Activated B cell treated with CpG ODN at 0.5 μM for 24 hours (primary cell): ENCODE results near the gene XIRP2. TPM values are rescaled to one million over a fixed set of nuclear protein-coding genes. Genes with fewer than 3 reads are reported as not detected.

Experiments
- ATAC-seq: fragments of 200-7000 bp; cut with Tn5 transposase; one replicate; pipeline ENCODE4 v1.10.0; 2021; ENCODE audit warnings: low read depth, mild to moderate bottlenecking, moderate library complexity
- CTCF ChIA-PET: fragments of 350-600 bp; sonication (Branson Sonifier 250); formaldehyde crosslinking; loops from one replicate; lab custom pipeline; 2021; ENCODE audit warnings: antibody characterized with exemption; lab: Charles Lee
- POLR2A ChIA-PET: fragments of 350-600 bp; sonication (Branson Sonifier 250); formaldehyde crosslinking; loops from one replicate; lab custom pipeline; 2021; ENCODE audit warnings: antibody characterized with exemption; lab: Charles Lee
- DNase-seq: peaks from one replicate; pipeline ENCODE4 v3.0.0; 2022
- H3K27ac Mint-ChIP-seq: one replicate; pipeline ENCODE4 v1.8.0; 2020; ENCODE audit warnings: mixed read lengths
- H3K27me3 Mint-ChIP-seq: one replicate; pipeline ENCODE4 v1.8.0; 2021; ENCODE audit warnings: mixed read lengths
- H3K36me3 Mint-ChIP-seq: one replicate; pipeline ENCODE4 v1.8.0; 2021; ENCODE audit warnings: low read depth, mixed read lengths
- H3K4me1 Mint-ChIP-seq: one replicate; pipeline ENCODE4 v1.8.0; 2021; ENCODE audit warnings: mixed read lengths
- H3K4me3 Mint-ChIP-seq: one replicate; pipeline ENCODE4 v1.8.0; 2020; ENCODE audit warnings: mild to moderate bottlenecking, mixed read lengths
- H3K9me3 Mint-ChIP-seq: one replicate; pipeline ENCODE4 v1.8.0; 2020; ENCODE audit warnings: mixed read lengths
- intact Hi-C: fragments of 100-400 bp; cut with micrococcal nuclease; formaldehyde crosslinking; loops from one replicate; pipeline ENCODE4 v1.15.1; 2024
- total RNA-seq: library from RNA; stranded (reverse); gene quantifications from 2 replicates; pipeline ENCODE4 v1.2.3, GENCODE V29; 2022
- TF ChIP-seq, protein P1 (sequence below): fragments of 200-600 bp; IDR thresholded peaks from one replicate; pipeline ENCODE4 v1.8.0; 2022; ENCODE audit warnings: antibody characterized with exemption, mild to moderate bottlenecking

Gene XIRP2
- total RNA-seq, 1 donor from 2014 or later: not detected

DNA sequence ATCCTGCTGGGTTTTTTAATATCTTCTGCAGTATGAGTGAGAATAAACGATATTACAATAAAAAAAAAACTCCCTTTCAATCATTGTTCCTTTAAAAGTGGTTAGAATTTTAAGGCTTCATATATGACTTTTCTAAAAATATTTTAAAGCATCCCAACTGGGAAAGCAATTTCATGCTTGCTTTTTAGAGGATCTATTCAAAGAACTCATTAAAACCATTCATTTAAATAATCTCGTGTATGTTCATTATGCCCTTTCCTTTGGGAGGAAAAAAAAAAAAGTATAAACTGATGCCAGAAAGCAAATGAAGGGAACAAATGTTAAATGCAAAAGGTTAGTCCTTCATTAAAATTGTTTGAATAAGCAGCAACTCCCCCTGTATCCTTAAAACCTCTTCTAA, 81.2 kb downstream of the XIRP2 start:
- no peaks in the 10 kb centered on the region for H3K4me1 Mint-ChIP-seq
- no peak overlapping the region for H3K27ac Mint-ChIP-seq
- no peaks in the 10 kb centered on the region for H3K36me3 Mint-ChIP-seq
- peaks cover 2% of the 10 kb centered on the region for H3K9me3 Mint-ChIP-seq
- ATAC-seq (no peak), DNase-seq (no peak)
- intact Hi-C loops: no loop called here
- TF ChIP-seq, protein P1, sequence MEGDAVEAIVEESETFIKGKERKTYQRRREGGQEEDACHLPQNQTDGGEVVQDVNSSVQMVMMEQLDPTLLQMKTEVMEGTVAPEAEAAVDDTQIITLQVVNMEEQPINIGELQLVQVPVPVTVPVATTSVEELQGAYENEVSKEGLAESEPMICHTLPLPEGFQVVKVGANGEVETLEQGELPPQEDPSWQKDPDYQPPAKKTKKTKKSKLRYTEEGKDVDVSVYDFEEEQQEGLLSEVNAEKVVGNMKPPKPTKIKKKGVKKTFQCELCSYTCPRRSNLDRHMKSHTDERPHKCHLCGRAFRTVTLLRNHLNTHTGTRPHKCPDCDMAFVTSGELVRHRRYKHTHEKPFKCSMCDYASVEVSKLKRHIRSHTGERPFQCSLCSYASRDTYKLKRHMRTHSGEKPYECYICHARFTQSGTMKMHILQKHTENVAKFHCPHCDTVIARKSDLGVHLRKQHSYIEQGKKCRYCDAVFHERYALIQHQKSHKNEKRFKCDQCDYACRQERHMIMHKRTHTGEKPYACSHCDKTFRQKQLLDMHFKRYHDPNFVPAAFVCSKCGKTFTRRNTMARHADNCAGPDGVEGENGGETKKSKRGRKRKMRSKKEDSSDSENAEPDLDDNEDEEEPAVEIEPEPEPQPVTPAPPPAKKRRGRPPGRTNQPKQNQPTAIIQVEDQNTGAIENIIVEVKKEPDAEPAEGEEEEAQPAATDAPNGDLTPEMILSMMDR: no peak
- ChIA-PET CTCF (interaction anchor here (0.7 kb wide), 1 partner anchor 78 kb away, joined by 3 read pairs; no protein-coding TSS in a partner anchor), POLR2A (no interaction called here)
- no peak overlapping the region for H3K4me3 Mint-ChIP-seq
- no peaks in the 10 kb centered on the region for H3K27me3 Mint-ChIP-seq

DNA sequence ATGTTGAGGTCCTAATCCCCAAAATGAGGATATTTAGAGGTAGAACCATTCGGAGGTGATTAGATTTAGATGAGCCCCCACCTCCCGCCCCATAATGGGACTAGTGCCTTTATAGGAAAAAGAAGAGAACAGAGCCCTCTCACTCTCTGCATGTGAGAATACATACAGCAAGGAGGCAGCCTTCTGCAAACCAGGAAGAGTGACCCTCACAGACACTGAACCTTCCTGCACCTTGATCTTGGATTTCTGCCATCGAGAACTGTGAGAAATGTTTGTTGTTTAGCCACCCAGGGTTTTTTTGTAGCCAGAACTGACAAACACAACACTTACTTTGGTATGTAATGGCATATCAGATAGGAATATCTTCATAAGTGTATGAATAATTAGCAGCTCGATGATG, 83.7 kb downstream of the XIRP2 start:
- TF ChIP-seq, protein P1: no peak
- ATAC-seq: no peak
- no peak for DNase-seq
- H3K4me1 Mint-ChIP-seq: no peaks in the 10 kb centered on the region
- ChIA-PET POLR2A (no interaction called here), CTCF (no interaction called here)
- H3K27ac Mint-ChIP-seq: no peak overlapping the region
- H3K9me3 Mint-ChIP-seq: peaks cover 2% of the 10 kb centered on the region
- no peaks in the 10 kb centered on the region for H3K27me3 Mint-ChIP-seq
- intact Hi-C loops: loop anchor here (10.0 kb wide), 1 partner anchor 53 kb away; no protein-coding TSS in a partner anchor
- H3K36me3 Mint-ChIP-seq: no peaks in the 10 kb centered on the region
- no peak overlapping the region for H3K4me3 Mint-ChIP-seq

DNA sequence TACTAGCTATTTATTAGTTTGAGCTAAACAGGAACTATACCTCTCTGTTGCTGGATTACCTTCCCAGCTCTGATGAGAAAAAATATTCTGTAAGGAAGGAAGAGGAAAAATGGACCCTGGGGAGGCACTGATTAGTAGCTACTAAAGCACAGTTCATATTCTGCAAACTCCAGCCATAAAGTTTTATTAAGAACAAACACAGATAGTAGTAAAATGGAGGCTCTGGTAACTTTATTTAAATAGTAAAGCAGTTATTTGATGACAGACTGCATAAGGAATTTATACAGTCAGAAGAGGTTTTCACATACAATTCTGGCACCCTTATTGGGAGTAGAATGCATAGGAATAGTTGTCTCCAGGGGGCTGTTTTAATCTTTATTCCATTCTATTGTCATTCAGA, 84.1 kb downstream of the XIRP2 start:
- ChIA-PET CTCF (no interaction called here), POLR2A (no interaction called here)
- Mint-ChIP-seq H3K9me3 (peaks cover 2% of the 10 kb centered on the region), H3K4me1 (no peaks in the 10 kb centered on the region), H3K27ac (no peak overlapping the region), H3K4me3 (no peak overlapping the region), H3K36me3 (no peaks in the 10 kb centered on the region), H3K27me3 (no peaks in the 10 kb centered on the region)
- DNase-seq (no peak), ATAC-seq (no peak)
- intact Hi-C loops: loop anchor here (10.0 kb wide), 1 partner anchor 52 kb away; no protein-coding TSS in a partner anchor
- TF ChIP-seq, protein P1: no peak

DNA sequence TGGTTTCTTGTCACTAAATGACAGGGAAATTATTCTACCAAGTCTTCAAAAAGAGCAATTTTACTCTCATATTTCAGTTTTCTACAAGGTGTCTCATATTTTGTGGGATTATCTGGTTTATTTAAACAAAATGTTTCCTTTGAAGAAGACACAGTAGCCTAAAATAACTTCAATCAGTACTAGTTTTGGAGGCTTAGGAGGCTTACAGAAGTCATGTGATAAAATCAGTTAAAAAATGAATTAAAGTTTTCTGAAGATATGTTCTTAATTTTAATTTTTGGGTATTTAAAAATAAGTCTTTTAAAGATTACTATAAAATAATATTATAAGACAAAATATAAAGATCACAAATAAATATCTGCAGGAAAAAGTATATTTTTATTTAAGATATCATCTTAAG, 95.9 kb downstream of the XIRP2 start:
- ATAC-seq: no peak
- Mint-ChIP-seq H3K27ac (no peak overlapping the region), H3K4me3 (no peak overlapping the region), H3K9me3 (peaks cover 6% of the 10 kb centered on the region), H3K36me3 (no peaks in the 10 kb centered on the region), H3K4me1 (no peaks in the 10 kb centered on the region), H3K27me3 (no peaks in the 10 kb centered on the region)
- intact Hi-C loops: no loop called here
- CTCF ChIA-PET: no interaction called here
- TF ChIP-seq, protein P1: no peak
- DNase-seq: no peak
- POLR2A ChIA-PET: no interaction called here

DNA sequence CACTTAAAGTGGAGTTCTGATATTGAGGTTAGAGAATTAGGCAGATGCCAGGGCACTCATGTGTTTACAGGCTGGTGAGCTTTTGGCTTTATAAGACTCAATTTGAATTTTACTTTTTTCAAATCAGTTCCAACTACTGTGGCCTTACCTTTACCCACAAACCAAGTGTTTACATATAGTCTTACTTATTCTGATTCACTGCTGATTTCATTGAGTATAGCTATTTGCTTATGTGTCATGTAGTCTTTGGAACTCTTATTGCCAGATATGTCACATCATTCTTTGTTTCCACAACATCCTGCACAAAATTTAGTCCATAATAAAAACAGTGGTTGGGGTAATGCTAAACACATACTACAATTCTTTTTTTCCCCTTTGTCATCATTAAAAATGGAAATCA, 96.5 kb downstream of the XIRP2 start:
- Mint-ChIP-seq H3K27ac (no peak overlapping the region), H3K9me3 (peaks cover 6% of the 10 kb centered on the region), H3K27me3 (no peaks in the 10 kb centered on the region), H3K4me3 (no peak overlapping the region), H3K4me1 (no peaks in the 10 kb centered on the region), H3K36me3 (no peaks in the 10 kb centered on the region)
- TF ChIP-seq, protein P1: no peak
- ChIA-PET POLR2A (no interaction called here), CTCF (no interaction called here)
- intact Hi-C loops: no loop called here
- ATAC-seq (no peak), DNase-seq (no peak)
